ACC112 (cell line): Measurements from ENCODE around the gene C10orf90.

Experiments
- H2AFZ ChIP-seq: fragments of 200-600 bp; sonication (generic); one replicate; pipeline ENCODE4 v1.6.0; 2017; ENCODE audit warnings: antibody characterized with exemption, low read length; ENCODE audit not compliant: unreplicated experiment
- H3K27ac ChIP-seq: fragments of 200-600 bp; sonication (generic); 2 replicates; pipeline ENCODE4 v1.5.1; 2014; ENCODE audit warnings: low read depth, mild to moderate bottlenecking, antibody characterized with exemption, low read length, moderate library complexity
- H3K27me3 ChIP-seq: fragments of 200-600 bp; sonication (generic); 2 replicates; pipeline ENCODE4 v1.6.1; 2014; ENCODE audit warnings: mild to moderate bottlenecking, antibody characterized with exemption, low read length, moderate library complexity, mixed read lengths; ENCODE audit not compliant: insufficient read depth
- H3K36me3 ChIP-seq: fragments of 200-600 bp; sonication (generic); 2 replicates; pipeline ENCODE4 v1.6.1; 2016; ENCODE audit warnings: mild to moderate bottlenecking, antibody characterized with exemption, low read length, moderate library complexity, mixed read lengths; ENCODE audit not compliant: insufficient read depth
- H3K4me1 ChIP-seq: fragments of 200-600 bp; sonication (generic); one replicate; pipeline ENCODE4 v1.6.1; 2016; ENCODE audit warnings: low read length, mixed read lengths; ENCODE audit not compliant: insufficient read depth, unreplicated experiment, control insufficient read depth
- H3K4me3 ChIP-seq: fragments of 200-600 bp; sonication (generic); 2 replicates; pipeline ENCODE4 v1.5.1; 2014; ENCODE audit warnings: mild to moderate bottlenecking, low read depth, low read length
- H3K79me2 ChIP-seq: fragments of 200-600 bp; sonication (generic); one replicate; pipeline ENCODE4 v1.6.0; 2016; ENCODE audit warnings: low read length; ENCODE audit not compliant: control insufficient read depth, unreplicated experiment, insufficient read depth

C10orf90 gene

GRCh38 chr10:126491476-126491875 is 179.0 kb downstream of the C10orf90 start:
- Histone ChIP-seq H3K4me1 (no peaks in the 10 kb centered on the region), H2AFZ (no peak overlapping the region), H3K27ac (no peak overlapping the region), H3K27me3 (no peaks in the 10 kb centered on the region), H3K79me2 (no peaks in the 10 kb centered on the region), H3K4me3 (no peak overlapping the region), H3K36me3 (no peaks in the 10 kb centered on the region)

- Histone ChIP-seq H2AFZ (no peak overlapping the region), H3K27me3 (no peaks in the 10 kb centered on the region), H3K4me3 (no peak overlapping the region), H3K27ac (no peak overlapping the region), H3K4me1 (no peaks in the 10 kb centered on the region), H3K79me2 (no peaks in the 10 kb centered on the region), H3K36me3 (no peaks in the 10 kb centered on the region)
Measured at GRCh38 chr10:126481181-126481580, 189.3 kb downstream of the C10orf90 start.

GRCh38 chr10:126480648-126481047 is 189.8 kb downstream of the C10orf90 start:
- H3K36me3 ChIP-seq: no peaks in the 10 kb centered on the region
- no peaks in the 10 kb centered on the region for H3K27me3 ChIP-seq
- H3K4me3 ChIP-seq: no peak overlapping the region
- no peak overlapping the region for H2AFZ ChIP-seq
- H3K27ac ChIP-seq: no peak overlapping the region
- no peaks in the 10 kb centered on the region for H3K79me2 ChIP-seq
- H3K4me1 ChIP-seq: no peaks in the 10 kb centered on the region

- H3K4me3 ChIP-seq: no peak overlapping the region
- H3K27me3 ChIP-seq: no peaks in the 10 kb centered on the region
- no peak overlapping the region for H2AFZ ChIP-seq
- no peaks in the 10 kb centered on the region for H3K36me3 ChIP-seq
- H3K79me2 ChIP-seq: no peaks in the 10 kb centered on the region
- no peaks in the 10 kb centered on the region for H3K4me1 ChIP-seq
- H3K27ac ChIP-seq: no peak overlapping the region
Measured at GRCh38 chr10:126479280-126479895, 191.1 kb downstream of the C10orf90 start.

GRCh38 chr10:126478546-126478945 is 191.9 kb downstream of the C10orf90 start:
- Histone ChIP-seq H3K36me3 (no peaks in the 10 kb centered on the region), H3K79me2 (no peaks in the 10 kb centered on the region), H3K27me3 (no peaks in the 10 kb centered on the region), H3K27ac (no peak overlapping the region), H3K4me1 (no peaks in the 10 kb centered on the region), H2AFZ (no peak overlapping the region), H3K4me3 (no peak overlapping the region)

GRCh38 chr10:126476246-126476645 is 194.2 kb downstream of the C10orf90 start:
- no peak overlapping the region for H3K4me3 ChIP-seq

GRCh38 chr10:126475074-126475691 is 195.3 kb downstream of the C10orf90 start:
- no peaks in the 10 kb centered on the region for H3K36me3 ChIP-seq
- no peaks in the 10 kb centered on the region for H3K4me1 ChIP-seq
- no peak overlapping the region for H2AFZ ChIP-seq
- H3K27ac ChIP-seq: no peak overlapping the region
- no peak overlapping the region for H3K4me3 ChIP-seq
- no peaks in the 10 kb centered on the region for H3K79me2 ChIP-seq
- no peaks in the 10 kb centered on the region for H3K27me3 ChIP-seq

More at GRCh38 chr10:126476246-126476645, 194.2 kb downstream of the C10orf90 start:
- H3K27ac ChIP-seq: no peak overlapping the region
- H3K79me2 ChIP-seq: no peaks in the 10 kb centered on the region
- no peaks in the 10 kb centered on the region for H3K36me3 ChIP-seq
- no peaks in the 10 kb centered on the region for H3K4me1 ChIP-seq
- H3K27me3 ChIP-seq: no peaks in the 10 kb centered on the region
- no peak overlapping the region for H2AFZ ChIP-seq

GRCh38 chr10:126474031-126474430 is 196.5 kb downstream of the C10orf90 start:
- H3K27ac ChIP-seq: no peak overlapping the region
- H3K4me1 ChIP-seq: no peaks in the 10 kb centered on the region
- H3K36me3 ChIP-seq: no peaks in the 10 kb centered on the region
- no peaks in the 10 kb centered on the region for H3K27me3 ChIP-seq
- no peak overlapping the region for H2AFZ ChIP-seq
- H3K79me2 ChIP-seq: no peaks in the 10 kb centered on the region
- no peak overlapping the region for H3K4me3 ChIP-seq

GRCh38 chr10:126470991-126471390 is 199.5 kb downstream of the C10orf90 start:
- H3K36me3 ChIP-seq: no peaks in the 10 kb centered on the region
- no peaks in the 10 kb centered on the region for H3K79me2 ChIP-seq
- H3K27ac ChIP-seq: no peak overlapping the region
- no peak overlapping the region for H3K4me3 ChIP-seq
- H3K27me3 ChIP-seq: no peaks in the 10 kb centered on the region
- peaks cover 3% of the 10 kb centered on the region for H3K4me1 ChIP-seq
- no peak overlapping the region for H2AFZ ChIP-seq

GRCh38 chr10:126469692-126470091 is 200.8 kb downstream of the C10orf90 start:
- H3K36me3 ChIP-seq: no peaks in the 10 kb centered on the region
- peaks cover 3% of the 10 kb centered on the region for H3K4me1 ChIP-seq
- no peak overlapping the region for H3K4me3 ChIP-seq
- H2AFZ ChIP-seq: no peak overlapping the region
- no peaks in the 10 kb centered on the region for H3K79me2 ChIP-seq
- H3K27ac ChIP-seq: no peak overlapping the region
- H3K27me3 ChIP-seq: no peaks in the 10 kb centered on the region

GRCh38 chr10:126468876-126469643 is 201.4 kb downstream of the C10orf90 start:
- Histone ChIP-seq H3K4me1 (peaks cover 3% of the 10 kb centered on the region), H3K27me3 (no peaks in the 10 kb centered on the region), H3K27ac (no peak overlapping the region), H3K79me2 (no peaks in the 10 kb centered on the region), H3K36me3 (no peaks in the 10 kb centered on the region), H3K4me3 (no peak overlapping the region), H2AFZ (no peak overlapping the region)
